Endothelial cell of umbilical vein (primary cell): ENCODE data around the gene TNRC6C. TPM values are rescaled to one million over a fixed set of nuclear protein-coding genes. Genes with fewer than 3 reads are reported as not detected.

Experiments
- BruUV-seq: library from RNA; stranded (reverse); fragments of 400-500 nt; replicated peaks from 2 replicates; lab custom pipeline; 2021; lab: Mats Ljungman, UMichigan
- CTCF ChIA-PET: fragments of 300-600, 350-600 bp; sonication (Branson Sonifier 250); formaldehyde crosslinking; loops from one replicate; lab custom pipeline; 2021; ENCODE audit warnings: antibody characterized with exemption, inconsistent platforms; lab: Charles Lee
- POLR2A ChIA-PET: fragments of 300-600, 350-600 bp; sonication (Branson Sonifier 250); formaldehyde crosslinking; loops from one replicate; lab custom pipeline; 2021; ENCODE audit warnings: antibody characterized with exemption, inconsistent platforms; lab: Charles Lee
- DNase-seq: peaks from one replicate; pipeline ENCODE4 v3.0.0-alpha.2; 2011; ENCODE audit warnings: low read depth, low spot score
- FAIRE-seq: peaks from 2 replicates; lab custom pipeline; 2011; peaks lifted over from hg19 to GRCh38; lab: Jason Lieb, UNC
- H2AFZ ChIP-seq: 2 replicates; pipeline ENCODE4 v1.6.0; 2012; ENCODE audit warnings: low read depth, low read length, control low read depth, inconsistent platforms
- H3K27ac ChIP-seq: 2 replicates; pipeline ENCODE4 v1.5.1; 2011; ENCODE audit warnings: low read depth, mild to moderate bottlenecking, control low read depth, low read length, moderate library complexity; ENCODE audit not compliant: insufficient read depth
- H3K27me3 ChIP-seq, 2 experiments: 2 replicates each; pipeline versions ENCODE4 v1.6.0 to v1.6.1; 2011; ENCODE audit warnings: low read length in 2 of 2, mixed read lengths in 1 of 2; ENCODE audit not compliant: control insufficient read depth in 2 of 2, insufficient read depth in 2 of 2
- H3K36me3 ChIP-seq, 2 experiments: 2 replicates in 1 of 2; 3 replicates in 1 of 2; pipeline ENCODE4 v1.5.1; 2011; ENCODE audit warnings: low read length in 2 of 2, mild to moderate bottlenecking in 1 of 2, moderate library complexity in 1 of 2; ENCODE audit not compliant: control insufficient read depth in 2 of 2, insufficient read depth in 2 of 2; ENCODE audit errors: extremely low read depth in 1 of 2
- H3K4me1 ChIP-seq: 3 replicates; pipeline ENCODE4 v1.5.1; 2011; ENCODE audit warnings: mild to moderate bottlenecking, low read length; ENCODE audit not compliant: control insufficient read depth, insufficient read depth; ENCODE audit errors: extremely low read depth
- H3K4me2 ChIP-seq: 2 replicates; pipeline ENCODE4 v1.6.1; 2011; ENCODE audit warnings: low read length, control low read depth, mixed read lengths; ENCODE audit not compliant: insufficient read depth
- H3K4me3 ChIP-seq, 3 experiments: fragments of 200-600 bp in 1 of 3; sonication (generic), shearing (Covaris generic) in 1 of 3; replicated peaks in 1 of 3; 2 replicates each; pipeline ENCODE4 v1.5.1; 2011 to 2016; ENCODE audit warnings: control low read depth in 3 of 3, low read length in 3 of 3, mild to moderate bottlenecking in 2 of 3, inconsistent platforms in 1 of 3, low read depth in 1 of 3, moderate library complexity in 1 of 3; ENCODE audit not compliant: insufficient read depth in 1 of 3
- H3K79me2 ChIP-seq: 2 replicates; pipeline ENCODE4 v1.6.0; 2012; ENCODE audit warnings: low read length, inconsistent platforms; ENCODE audit not compliant: control insufficient read depth, insufficient read depth
- H3K9ac ChIP-seq: replicated peaks from 2 replicates; pipeline ENCODE3; 2011; ENCODE audit warnings: low read length, control low read depth; ENCODE audit not compliant: insufficient read depth; ENCODE audit errors: extremely low read depth
- H3K9me1 ChIP-seq: replicated peaks from 3 replicates; pipeline ENCODE4 v1.6.0; 2011; ENCODE audit warnings: mild to moderate bottlenecking, low read length; ENCODE audit not compliant: control insufficient read depth, insufficient read depth; ENCODE audit errors: extremely low read depth
- H3K9me3 ChIP-seq: replicated peaks from 2 replicates; pipeline ENCODE4 v1.5.1; 2012; ENCODE audit warnings: low read length, inconsistent platforms; ENCODE audit not compliant: control insufficient read depth, insufficient read depth
- H4K20me1 ChIP-seq: replicated peaks from 2 replicates; pipeline ENCODE3; 2011; ENCODE audit warnings: mild to moderate bottlenecking, low read length; ENCODE audit not compliant: control insufficient read depth, insufficient read depth; ENCODE audit errors: extremely low read depth
- EZH2 ChIP-seq: IDR thresholded peaks from 2 replicates; pipeline ENCODE4 v1.6.1; 2012; ENCODE audit warnings: borderline replicate concordance, low read depth, mild to moderate bottlenecking, moderate library complexity, low read length, inconsistent platforms; ENCODE audit not compliant: severe bottlenecking
- FOS ChIP-seq: IDR thresholded peaks from 2 replicates; pipeline ENCODE4 v1.6.1; 2011; ENCODE audit warnings: mild to moderate bottlenecking, low read length, moderate library complexity, borderline replicate concordance; ENCODE audit not compliant: insufficient read depth
- GATA2 ChIP-seq: IDR thresholded peaks from 2 replicates; pipeline ENCODE4 v1.7.0; 2011; ENCODE audit warnings: low read depth, mild to moderate bottlenecking, moderate library complexity, mixed read lengths, low read length; ENCODE audit not compliant: insufficient read length, insufficient read depth
- JUN ChIP-seq: IDR thresholded peaks from 2 replicates; pipeline ENCODE4 v1.6.1; 2011; ENCODE audit warnings: borderline replicate concordance, low read depth; ENCODE audit not compliant: insufficient read length, insufficient read depth
- MYC ChIP-seq: IDR thresholded peaks from one replicate; pipeline ENCODE4 v1.6.1; 2011; ENCODE audit warnings: mild to moderate bottlenecking, low read depth, low read length
- POLR2A ChIP-seq: IDR thresholded peaks from 2 replicates; pipeline ENCODE4 v1.6.1; 2012; ENCODE audit warnings: low read depth, mild to moderate bottlenecking, control low read depth, low read length
- POLR2AphosphoS5 ChIP-seq: IDR thresholded peaks from 2 replicates; pipeline ENCODE4 v1.6.1; 2012; ENCODE audit warnings: low read depth, mild to moderate bottlenecking, control low read depth, low read length, moderate library complexity; ENCODE audit not compliant: insufficient read depth
- dilution Hi-C: fragments of 300-500 bp; cut with MboI; formaldehyde crosslinking; loops from one replicate; pipeline ENCODE4 v1.15.0; 2019; ENCODE audit warnings: low sequenced_read_pairs; ENCODE audit not compliant: extremely low pct_ligation_motif_present
- intact Hi-C: fragments of 100-400 bp; cut with micrococcal nuclease; formaldehyde crosslinking; loops from one replicate; pipeline ENCODE4 v1.10.0; 2022
- polyA plus RNA-seq, 4 experiments: library from polyadenylated mRNA; depleted of rRNA in 3 of 4; stranded (reverse) in 3 of 4; unstranded in 1 of 4; fragments of >200 nt; gene quantifications; 2 replicates each; pipeline versions ENCODE4 v1.2.1 to v1.2.3, GENCODE V29; 2011 to 2012; ENCODE audit warnings: missing spikeins in 1 of 4
- total RNA-seq: library from RNA; stranded (reverse); gene quantifications from 2 replicates; pipeline ENCODE4 v1.2.3, GENCODE V29; 2021
- TF ChIP-seq, protein P1 (sequence below), 2 donors: IDR thresholded peaks; 1 replicate in 1 of 2; 2 replicates in 1 of 2; pipeline ENCODE4 v1.5.1; 2011; ENCODE audit warnings: low read length in 2 of 2, mild to moderate bottlenecking in 2 of 2, moderate library complexity in 2 of 2, control low read depth in 1 of 2, inconsistent platforms in 1 of 2, low read depth in 1 of 2; ENCODE audit not compliant: insufficient read depth in 1 of 2; ENCODE audit errors: extremely low read depth in 1 of 2
- TF ChIP-seq, protein P2 (sequence below): IDR thresholded peaks from 2 replicates; pipeline ENCODE4 v1.6.1; 2011; ENCODE audit not compliant: insufficient read depth, insufficient read length

TNRC6C gene
- total and polyA plus RNA-seq, 2 donors (not counting 3 experiments of a cell fraction or from before 2014, with no cell fraction given), result 2.1 to 17.5 TPM

DNA sequence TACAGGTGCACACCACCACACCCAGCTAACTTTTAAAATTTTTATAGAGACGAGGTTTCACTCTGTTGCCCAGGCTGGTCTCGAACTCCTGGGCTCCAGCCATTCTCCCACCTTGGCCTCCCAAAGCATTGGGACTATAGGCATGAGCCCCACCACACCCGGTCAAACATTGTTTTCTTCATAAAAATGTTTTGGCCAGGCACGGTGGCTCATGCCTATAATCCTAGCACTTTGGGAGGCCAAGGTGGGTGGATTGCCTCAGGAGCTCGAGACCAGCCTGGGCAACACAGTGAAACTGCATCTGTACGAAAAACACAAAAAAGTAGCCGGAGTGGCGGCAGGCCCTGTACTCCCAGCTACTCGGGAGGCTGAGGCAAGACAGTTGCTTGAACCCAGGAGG is 157.9 kb downstream of the TNRC6C start:
- no peak for TF ChIP-seq EZH2
- TF ChIP-seq, protein P1, sequence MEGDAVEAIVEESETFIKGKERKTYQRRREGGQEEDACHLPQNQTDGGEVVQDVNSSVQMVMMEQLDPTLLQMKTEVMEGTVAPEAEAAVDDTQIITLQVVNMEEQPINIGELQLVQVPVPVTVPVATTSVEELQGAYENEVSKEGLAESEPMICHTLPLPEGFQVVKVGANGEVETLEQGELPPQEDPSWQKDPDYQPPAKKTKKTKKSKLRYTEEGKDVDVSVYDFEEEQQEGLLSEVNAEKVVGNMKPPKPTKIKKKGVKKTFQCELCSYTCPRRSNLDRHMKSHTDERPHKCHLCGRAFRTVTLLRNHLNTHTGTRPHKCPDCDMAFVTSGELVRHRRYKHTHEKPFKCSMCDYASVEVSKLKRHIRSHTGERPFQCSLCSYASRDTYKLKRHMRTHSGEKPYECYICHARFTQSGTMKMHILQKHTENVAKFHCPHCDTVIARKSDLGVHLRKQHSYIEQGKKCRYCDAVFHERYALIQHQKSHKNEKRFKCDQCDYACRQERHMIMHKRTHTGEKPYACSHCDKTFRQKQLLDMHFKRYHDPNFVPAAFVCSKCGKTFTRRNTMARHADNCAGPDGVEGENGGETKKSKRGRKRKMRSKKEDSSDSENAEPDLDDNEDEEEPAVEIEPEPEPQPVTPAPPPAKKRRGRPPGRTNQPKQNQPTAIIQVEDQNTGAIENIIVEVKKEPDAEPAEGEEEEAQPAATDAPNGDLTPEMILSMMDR (IDR thresholded peaks at IDR 0.05; ENCODE audit: extremely low read depth in 1 of 2, insufficient read depth in 1 of 2, low read depth in 1 of 2, low read length in 2 of 2), result no peak
- no peak for TF ChIP-seq JUN
- TF ChIP-seq, protein P2, sequence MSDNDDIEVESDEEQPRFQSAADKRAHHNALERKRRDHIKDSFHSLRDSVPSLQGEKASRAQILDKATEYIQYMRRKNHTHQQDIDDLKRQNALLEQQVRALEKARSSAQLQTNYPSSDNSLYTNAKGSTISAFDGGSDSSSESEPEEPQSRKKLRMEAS, result no peak
- TF ChIP-seq POLR2A, result no peak
- no peak for TF ChIP-seq GATA2
- TF ChIP-seq FOS, result no peak
- no peak for TF ChIP-seq MYC
- no peak for TF ChIP-seq POLR2AphosphoS5
- intact Hi-C loops, result no loop called here
- Histone ChIP-seq H3K27ac (no peak overlapping the region), H3K4me1 (no peaks in the 10 kb centered on the region), H3K9ac (no peak overlapping the region), H3K9me3 (no peaks in the 10 kb centered on the region), H3K4me3 (no peak overlapping the region), H2AFZ (no peak overlapping the region), H3K36me3 (peaks cover 0 to 2% of the 10 kb centered on the region in 2 experiments), H3K9me1 (no peaks in the 10 kb centered on the region), H3K4me2 (no peak overlapping the region), H4K20me1 (no peaks in the 10 kb centered on the region), H3K27me3 (no peaks in the 10 kb centered on the region), H3K79me2 (no peaks in the 10 kb centered on the region)
- no TSS peak for BruUV-seq
- POLR2A ChIA-PET, result no interaction called here
- DNase-seq (no peak), FAIRE-seq (no peak)
- CTCF ChIA-PET, result interaction anchor here (1.0 to 1.4 kb wide), 2 partner anchors 60 to 134 kb away, joined by 3 to 7 read pairs; no protein-coding TSS in a partner anchor
- dilution Hi-C loops, result no loop called here
